SK-N-SH treated with all-trans-retinoic acid at 6 μM for 48 hours (cell line): ENCODE measurements around the gene NF1.
A peak's percentile ranks its signal among the peaks of the same experiment; 100 is the strongest.

Experiments
- BACH2 ChIP-seq: fragments of 250-450 bp; sonication (Bioruptor Pico); IDR thresholded peaks from 2 replicates; pipeline ENCODE4 v1.9.0; 2021; ENCODE audit warnings: mild to moderate bottlenecking, borderline replicate concordance
- CREB5 ChIP-seq: fragments of 250-450 bp; sonication (Bioruptor Pico); IDR thresholded peaks from 2 replicates; pipeline ENCODE4 v1.5.1; 2020; ENCODE audit warnings: low read depth, mild to moderate bottlenecking, moderate library complexity
- ISL1 ChIP-seq: fragments of 250-450 bp; sonication (Bioruptor Pico); IDR thresholded peaks from 2 replicates; pipeline ENCODE4 v2.1.2; 2022; ENCODE audit warnings: mild to moderate bottlenecking, moderate library complexity
- POU6F1 ChIP-seq: fragments of 250-450 bp; sonication (Bioruptor Pico); IDR thresholded peaks from 2 replicates; pipeline ENCODE4 v1.8.0; 2021; ENCODE audit warnings: low read depth, mild to moderate bottlenecking, moderate library complexity, borderline replicate concordance
- PPARA ChIP-seq: fragments of 250-450 bp; sonication (Bioruptor Pico); IDR thresholded peaks from 2 replicates; pipeline ENCODE4 v1.5.0; 2020; ENCODE audit warnings: mild to moderate bottlenecking, borderline replicate concordance
- TOX ChIP-seq: fragments of 250-450 bp; sonication (Bioruptor Pico); IDR thresholded peaks from 2 replicates; pipeline ENCODE4 v1.8.0; 2021; ENCODE audit warnings: mild to moderate bottlenecking, moderate library complexity, borderline replicate concordance
- ZC3H10 ChIP-seq: fragments of 250-450 bp; sonication (Bioruptor Pico); IDR thresholded peaks from 2 replicates; pipeline ENCODE4 v1.5.1; 2021; ENCODE audit warnings: mild to moderate bottlenecking, moderate library complexity
- ZFP30 ChIP-seq: fragments of 450-650 bp; formaldehyde crosslinking; IDR thresholded peaks from 2 replicates; pipeline ENCODE4 v1.5.0; 2022; ENCODE audit warnings: mild to moderate bottlenecking, moderate library complexity

- TF ChIP-seq TOX (CRISPR knock-in tag), result no peak
- TF ChIP-seq PPARA, result no peak
- no peak for TF ChIP-seq CREB5 (CRISPR knock-in tag)
- no peak for TF ChIP-seq BACH2
- no peak for TF ChIP-seq ZFP30 (CRISPR knock-in tag)
- no peak for TF ChIP-seq POU6F1 (CRISPR knock-in tag)
- TF ChIP-seq ZC3H10 (CRISPR knock-in tag), result no peak
- TF ChIP-seq ISL1 (CRISPR knock-in tag), result peak; percentile 55
Observed at GRCh38 chr17:31349454-31349853, 254.7 kb downstream of the NF1 start.
